Calu3 (cell line): ENCODE data around the gene MYO7A. TPM values are rescaled to one million over a fixed set of nuclear protein-coding genes. Genes with fewer than 3 reads are reported as not detected.

ENCODE experiments used
- BruUV-seq: library from RNA; stranded (reverse); fragments of 400-500 nt; replicated peaks from 2 replicates; lab custom pipeline; 2021; lab: Mats Ljungman, UMichigan
- CTCF ChIA-PET: fragments of 300-600 bp; sonication (Branson Sonifier 250); formaldehyde crosslinking; loops from one replicate; lab custom pipeline; 2022; ENCODE audit warnings: antibody characterized with exemption; lab: Charles Lee
- DNase-seq: peaks from one replicate; pipeline ENCODE4 v3.0.0; 2022
- H3K27ac Mint-ChIP-seq: one replicate; pipeline ENCODE4 v1.8.0; 2022; ENCODE audit warnings: mixed read lengths; ENCODE audit not compliant: unreplicated experiment
- H3K27me3 Mint-ChIP-seq: one replicate; pipeline ENCODE4 v1.8.0; 2022; ENCODE audit warnings: mixed read lengths; ENCODE audit not compliant: unreplicated experiment
- H3K36me3 Mint-ChIP-seq: one replicate; pipeline ENCODE4 v1.8.0; 2022; ENCODE audit warnings: mild to moderate bottlenecking, moderate library complexity, mixed read lengths; ENCODE audit not compliant: insufficient read depth, unreplicated experiment
- H3K4me1 Mint-ChIP-seq: one replicate; pipeline ENCODE4 v1.8.0; 2022; ENCODE audit warnings: mild to moderate bottlenecking, low read depth, mixed read lengths; ENCODE audit not compliant: unreplicated experiment
- H3K4me3 Mint-ChIP-seq: one replicate; pipeline ENCODE4 v1.8.0; 2022; ENCODE audit warnings: mild to moderate bottlenecking, low read depth, moderate library complexity, mixed read lengths; ENCODE audit not compliant: unreplicated experiment
- H3K9me3 Mint-ChIP-seq: one replicate; pipeline ENCODE4 v1.8.0; 2022; ENCODE audit warnings: low read depth, mixed read lengths; ENCODE audit not compliant: unreplicated experiment
- CTCF ChIP-seq: fragments of 200-600 bp; IDR thresholded peaks from one replicate; pipeline ENCODE4 v1.8.0; 2022; ENCODE audit warnings: antibody characterized with exemption; ENCODE audit not compliant: unreplicated experiment
- intact Hi-C: fragments of 100-400 bp; cut with micrococcal nuclease; formaldehyde crosslinking; loops from one replicate; pipeline ENCODE4 v1.10.0; 2022; ENCODE audit not compliant: unreplicated experiment
- total RNA-seq: library from RNA; stranded (reverse); gene quantifications from 2 replicates; pipeline ENCODE4 v1.2.3, GENCODE V29; 2022

The MYO7A gene
- total RNA-seq, 1 experiment from 2014 or later: 3.7 TPM

GRCh38 chr11:77190331-77191075 lies 62.5 kb downstream of the MYO7A start:
- no peak for DNase-seq
- H3K36me3 Mint-ChIP-seq: no peaks in the 10 kb centered on the region
- CTCF ChIA-PET: interaction anchor here (1.0 kb wide), 1 partner anchor 358 kb away, joined by 4 read pairs; no protein-coding TSS in a partner anchor
- no peaks in the 10 kb centered on the region for H3K9me3 Mint-ChIP-seq
- BruUV-seq: no TSS peak
- H3K27ac Mint-ChIP-seq: no peak overlapping the region
- H3K4me1 Mint-ChIP-seq: no peaks in the 10 kb centered on the region
- TF ChIP-seq CTCF: no peak
- H3K27me3 Mint-ChIP-seq: peaks cover 6% of the 10 kb centered on the region
- intact Hi-C loops: loop anchor here (5.0 to 10.0 kb wide), 3 partner anchors 104 to 282 kb away; partner anchors contain the start of gene PAK1
- no peak overlapping the region for H3K4me3 Mint-ChIP-seq

- CTCF ChIA-PET: interaction anchor here (0.9 to 1.0 kb wide), 2 partner anchors 357 to 428 kb away, joined by 4 read pairs; no protein-coding TSS in a partner anchor
- peak; percentile 55 for DNase-seq
- no peak for TF ChIP-seq CTCF
- Mint-ChIP-seq H3K9me3 (no peaks in the 10 kb centered on the region), H3K4me1 (no peaks in the 10 kb centered on the region), H3K4me3 (no peak overlapping the region), H3K36me3 (no peaks in the 10 kb centered on the region), H3K27me3 (no peaks in the 10 kb centered on the region), H3K27ac (no peak overlapping the region)
- no TSS peak for BruUV-seq
- intact Hi-C loops: loop anchor here (5.0 to 10.0 kb wide), 3 partner anchors 103 to 281 kb away; partner anchors contain the start of gene PAK1
These were observed 63.4 kb downstream of the MYO7A start for GRCh38 chr11:77191429-77191822.

- Mint-ChIP-seq H3K36me3 (no peaks in the 10 kb centered on the region), H3K27ac (no peak overlapping the region), H3K4me1 (no peaks in the 10 kb centered on the region), H3K27me3 (no peaks in the 10 kb centered on the region), H3K9me3 (no peaks in the 10 kb centered on the region), H3K4me3 (no peak overlapping the region)
- peak; percentile 95 for TF ChIP-seq CTCF
- TSS peak; percentile 72 for BruUV-seq
- intact Hi-C loops: loop anchor here (1.0 to 10.0 kb wide), 4 partner anchors 103 to 356 kb away; partner anchors contain the start of gene PAK1
- peak; percentile 98 for DNase-seq
- CTCF ChIA-PET: interaction anchor here (0.9 kb wide), 1 partner anchor 427 kb away, joined by 4 read pairs; no protein-coding TSS in a partner anchor
These were observed 63.9 kb downstream of the MYO7A start for GRCh38 chr11:77191823-77192495.

GRCh38 chr11:77193167-77193566 lies 65.1 kb downstream of the MYO7A start:
- no peaks in the 10 kb centered on the region for H3K27me3 Mint-ChIP-seq
- TF ChIP-seq CTCF: no peak
- H3K4me3 Mint-ChIP-seq: no peak overlapping the region
- DNase-seq: no peak
- H3K36me3 Mint-ChIP-seq: no peaks in the 10 kb centered on the region
- no peaks in the 10 kb centered on the region for H3K9me3 Mint-ChIP-seq
- intact Hi-C loops: loop anchor here (5.0 to 10.0 kb wide), 3 partner anchors 102 to 279 kb away; partner anchors contain the start of gene PAK1
- CTCF ChIA-PET: no interaction called here
- H3K27ac Mint-ChIP-seq: no peak overlapping the region
- H3K4me1 Mint-ChIP-seq: no peaks in the 10 kb centered on the region
- no TSS peak for BruUV-seq
